Erythroblast (primary cell): ENCODE measurements around the gene NOS3.

ENCODE experiments used
- GATA1 ChIP-seq: IDR thresholded peaks from 2 replicates; pipeline ENCODE4 v1.6.1; 2011; ENCODE audit warnings: low read depth, mild to moderate bottlenecking, control low read depth, low read length, moderate library complexity
- POLR2A ChIP-seq: IDR thresholded peaks from 2 replicates; pipeline ENCODE4 v1.6.1; 2011; ENCODE audit warnings: mild to moderate bottlenecking, low read length

DNA sequence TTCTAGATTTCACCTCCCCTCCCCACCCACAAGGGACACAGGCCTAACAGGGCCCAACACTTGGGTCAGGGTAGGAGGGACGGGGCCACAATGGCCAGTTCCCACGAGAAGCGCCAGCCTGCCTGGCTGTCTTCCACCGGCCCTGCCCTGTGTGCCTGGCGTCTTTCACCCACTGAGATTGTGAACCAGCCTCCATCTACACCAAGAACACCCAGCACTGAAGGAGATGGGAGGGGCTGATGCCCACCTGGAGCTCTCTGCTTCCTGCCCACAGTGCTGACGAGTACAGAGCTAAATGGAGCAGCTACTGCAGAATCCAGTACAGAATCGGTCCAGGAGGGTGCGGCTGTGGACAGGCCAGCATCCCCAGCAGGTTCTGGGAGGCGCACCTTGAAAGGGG, 55.1 kb downstream of the NOS3 start:
- no peak for TF ChIP-seq POLR2A
- TF ChIP-seq GATA1: no peak
